Activated CD4-positive, CD25-positive, alpha-beta regulatory T cell treated with anti-CD3 and anti-CD28 coated beads, Interleukin-2, amount 50 U/mL, for 24 hours (primary cell): ENCODE measurements around the gene WDR88.
"Not testable (repeated sequence)": the region's sequence is repeated elsewhere in the genome, so short reads cannot be mapped to it uniquely, and the experiment has no call there.

Experiments
- ATAC-seq, 2 donors: fragments of 150-1000 bp; cut with Tn5 transposase; one replicate each; pipeline ENCODE4 v1.10.0; 2021; ENCODE audit warnings: mild to moderate bottlenecking in 1 of 2, moderate library complexity in 1 of 2

WDR88 gene

DNA sequence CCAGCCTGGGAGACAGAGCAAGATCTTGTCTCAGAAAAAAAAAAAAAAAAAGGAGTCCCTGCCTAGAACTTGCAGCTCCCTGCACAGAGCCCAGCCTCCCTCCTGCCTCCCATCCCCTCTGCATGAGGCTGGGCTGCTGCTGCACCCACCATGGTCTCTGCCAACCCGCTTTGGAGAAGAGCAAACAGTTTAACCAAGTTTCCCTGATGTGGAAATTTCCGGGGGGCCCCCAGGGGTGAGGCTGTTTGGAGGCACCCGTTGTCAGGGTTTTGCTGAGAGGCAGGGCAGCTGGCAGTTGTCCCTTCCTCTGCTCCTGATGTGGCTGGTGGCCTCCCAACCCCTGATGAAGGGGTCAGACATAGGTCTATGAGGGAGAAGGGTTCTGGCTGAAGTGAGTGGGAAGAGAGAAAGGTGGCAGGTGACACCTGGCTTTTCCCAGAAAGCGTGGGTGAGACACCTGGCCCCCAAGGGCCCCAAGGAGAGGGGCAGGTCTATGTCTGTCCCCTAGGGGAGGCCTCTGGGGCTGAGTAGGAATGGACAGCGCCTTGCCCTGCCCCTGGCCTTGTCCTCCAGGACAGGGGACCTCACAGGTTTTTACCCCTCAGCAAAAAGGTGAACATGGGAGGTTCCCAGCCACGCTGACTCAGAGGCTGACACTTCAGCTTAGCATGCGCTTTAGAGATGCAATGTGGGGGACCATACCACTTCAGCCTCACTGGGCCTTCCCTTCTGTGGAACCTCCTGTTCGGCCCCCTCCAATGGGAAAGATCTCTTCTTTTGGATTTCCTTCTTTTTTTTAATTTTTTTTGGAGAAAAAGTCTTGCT, 67.7 kb downstream of the WDR88 start:
- ATAC-seq, result no peak

DNA sequence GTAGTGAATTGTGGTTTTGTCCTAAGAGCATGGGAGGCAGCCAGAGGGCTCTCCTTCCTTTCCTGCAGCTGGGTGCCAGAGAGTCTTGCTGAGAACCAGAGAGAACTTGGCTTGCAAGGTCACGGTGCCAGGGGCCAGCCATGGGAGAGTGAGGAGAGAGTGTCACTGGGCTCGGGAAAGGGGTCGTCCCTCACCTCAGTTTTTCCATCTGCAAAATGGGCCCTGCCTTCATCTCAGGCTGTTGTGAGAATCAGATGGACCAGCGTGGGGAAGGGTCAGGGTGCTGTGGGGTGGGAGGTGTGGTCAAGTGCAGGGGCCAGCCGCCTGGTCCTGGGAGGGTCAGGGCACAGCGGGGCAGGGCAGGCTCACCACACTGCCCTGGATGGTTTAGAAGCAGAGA, 69.6 kb downstream of the WDR88 start:
- no peak for ATAC-seq

DNA sequence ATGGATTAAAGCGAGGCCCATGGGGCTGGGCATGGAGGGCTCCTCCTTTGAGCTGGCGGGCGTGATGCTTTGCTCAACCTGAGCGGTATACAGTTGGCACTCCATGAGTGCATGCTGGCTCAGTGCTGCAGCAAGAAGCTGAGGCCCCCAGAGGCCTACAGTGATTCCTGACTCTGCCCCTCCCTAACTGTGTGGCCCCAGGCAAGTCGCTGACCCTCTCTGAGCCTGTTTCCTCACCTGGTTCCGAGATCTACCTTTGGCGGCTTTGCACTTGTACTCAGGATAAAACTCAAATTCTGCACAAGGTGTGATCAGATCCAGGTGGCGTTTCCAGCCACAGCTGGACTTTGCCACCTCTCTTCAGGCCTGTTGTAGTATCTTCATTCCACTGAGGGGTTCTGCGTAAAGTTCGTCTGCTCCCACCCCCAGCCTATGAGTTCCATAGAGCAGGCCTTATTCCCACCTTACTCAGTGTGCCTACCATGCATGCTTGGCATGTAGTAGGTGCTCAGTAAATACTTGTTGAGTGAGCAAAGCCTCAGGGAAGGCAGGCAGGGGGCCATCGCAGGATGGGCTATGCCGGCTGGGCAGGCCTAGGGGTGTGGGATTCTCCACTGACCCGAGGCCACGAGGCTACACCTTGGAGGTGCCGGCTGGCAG, 70.1 kb downstream of the WDR88 start:
- no peak for ATAC-seq

DNA sequence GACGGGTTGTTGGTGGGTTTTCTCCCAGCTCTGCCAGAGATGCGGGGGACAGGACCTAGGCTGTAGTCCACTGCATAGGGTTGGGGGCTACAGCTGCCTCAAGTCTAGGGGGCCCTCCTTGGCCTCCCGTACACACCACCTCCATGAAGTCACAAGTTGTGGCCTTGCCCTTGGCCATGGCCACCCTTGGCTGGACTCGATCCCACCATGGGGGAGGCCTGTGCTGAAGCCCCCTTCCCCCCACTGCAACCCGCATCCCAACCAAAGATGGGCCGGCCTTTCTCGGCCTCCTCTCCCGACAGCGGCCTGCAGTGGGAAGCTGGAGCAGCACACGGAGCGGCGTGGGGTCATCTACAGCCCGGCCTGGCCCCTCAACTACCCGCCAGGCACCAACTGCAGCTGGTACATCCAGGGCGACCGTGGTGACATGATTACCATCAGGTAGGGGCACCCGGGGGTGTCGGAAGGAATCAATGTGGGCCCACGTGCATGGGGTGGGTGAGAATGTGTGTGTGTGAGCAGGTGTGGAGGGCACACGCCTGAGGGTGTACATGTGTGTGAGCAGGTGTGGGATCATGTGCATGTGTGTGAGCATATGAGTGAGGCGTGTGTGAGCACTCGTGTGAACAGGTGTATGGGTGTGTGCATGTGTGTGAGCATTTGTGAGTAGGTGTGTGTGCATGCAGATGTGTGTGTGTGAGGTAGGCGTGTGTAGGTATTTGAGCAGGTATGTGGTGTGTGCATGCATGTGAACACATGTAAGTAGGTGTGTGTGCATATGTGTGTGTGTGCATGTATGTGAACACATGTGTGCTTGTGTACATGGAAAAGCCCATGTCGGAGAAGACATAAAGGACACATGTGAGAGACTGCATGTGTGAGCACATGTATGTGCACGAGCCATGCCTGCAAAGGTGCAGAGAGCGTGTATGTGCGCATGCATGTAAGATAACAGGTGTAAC, 70.9 kb downstream of the WDR88 start:
- no peak for ATAC-seq

DNA sequence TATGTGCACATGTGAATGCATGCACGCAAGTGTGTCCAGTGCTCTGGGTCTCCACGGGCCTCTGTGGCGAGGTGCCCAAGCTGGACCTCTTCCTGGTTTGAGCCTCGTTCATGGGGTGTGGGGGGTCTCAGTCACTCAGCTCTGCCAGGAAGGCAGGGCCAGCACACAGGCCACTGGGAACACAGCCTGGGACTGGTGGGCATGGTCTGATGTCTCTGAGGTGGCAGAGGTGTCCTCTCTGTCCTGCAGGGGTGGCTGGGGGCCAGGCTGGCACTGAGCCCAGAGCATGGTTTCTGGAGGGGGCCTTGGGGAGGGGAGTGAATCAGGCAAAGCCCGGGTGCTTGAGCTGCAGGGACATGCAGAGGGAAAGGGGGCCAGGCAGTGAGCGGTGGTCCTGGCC, 71.6 kb downstream of the WDR88 start:
- no peak for ATAC-seq

DNA sequence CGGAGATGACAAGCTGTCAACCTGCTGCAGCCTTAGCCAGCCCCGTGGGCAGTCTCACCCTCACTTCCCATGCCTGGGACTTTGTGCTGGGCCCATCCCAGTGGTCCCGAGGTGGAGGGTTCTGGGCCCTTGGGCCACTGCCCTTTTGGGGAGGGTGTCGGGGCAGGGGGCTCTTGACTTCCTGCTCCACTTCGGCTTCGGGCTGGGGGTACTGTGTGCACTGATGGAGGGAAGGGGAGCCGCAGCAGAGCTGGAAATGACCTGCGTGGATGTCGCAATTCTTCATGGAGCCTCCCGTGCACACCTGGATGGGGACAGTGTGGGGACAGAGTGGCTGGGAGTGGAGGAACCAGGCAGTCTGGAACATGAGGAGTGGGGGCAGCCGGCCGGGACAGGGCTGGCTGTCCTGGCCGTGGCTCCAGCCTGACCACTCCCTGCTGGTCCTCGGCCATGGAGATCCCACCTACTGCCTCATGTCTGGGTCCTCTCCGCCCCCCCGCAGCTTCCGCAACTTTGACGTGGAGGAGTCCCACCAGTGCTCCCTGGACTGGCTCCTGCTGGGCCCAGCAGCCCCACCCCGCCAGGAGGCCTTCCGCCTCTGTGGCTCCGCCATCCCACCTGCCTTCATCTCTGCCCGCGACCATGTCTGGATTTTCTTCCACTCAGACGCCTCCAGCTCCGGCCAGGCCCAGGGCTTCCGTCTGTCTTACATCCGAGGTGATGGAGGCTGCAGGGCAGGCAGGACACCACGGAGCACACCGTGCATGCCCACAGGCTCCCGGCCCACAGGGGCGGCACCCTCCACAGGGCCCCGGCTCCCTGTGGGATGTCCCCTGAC, 72.4 kb downstream of the WDR88 start:
- no peak for ATAC-seq

DNA sequence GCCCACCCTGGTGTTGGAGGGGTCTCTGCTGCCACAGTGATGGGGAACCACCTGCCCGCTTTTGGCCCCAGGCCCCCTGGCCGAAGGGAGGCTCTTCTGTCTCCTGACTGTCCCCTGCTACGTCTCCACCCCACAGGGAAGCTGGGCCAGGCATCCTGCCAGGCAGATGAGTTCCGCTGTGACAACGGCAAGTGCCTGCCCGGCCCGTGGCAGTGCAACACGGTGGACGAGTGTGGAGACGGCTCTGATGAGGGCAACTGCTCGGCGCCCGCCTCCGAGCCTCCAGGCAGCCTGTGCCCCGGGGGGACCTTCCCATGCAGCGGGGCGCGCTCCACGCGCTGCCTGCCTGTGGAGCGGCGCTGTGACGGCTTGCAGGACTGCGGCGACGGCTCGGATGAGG, 73.2 kb downstream of the WDR88 start:
- no peak for ATAC-seq

DNA sequence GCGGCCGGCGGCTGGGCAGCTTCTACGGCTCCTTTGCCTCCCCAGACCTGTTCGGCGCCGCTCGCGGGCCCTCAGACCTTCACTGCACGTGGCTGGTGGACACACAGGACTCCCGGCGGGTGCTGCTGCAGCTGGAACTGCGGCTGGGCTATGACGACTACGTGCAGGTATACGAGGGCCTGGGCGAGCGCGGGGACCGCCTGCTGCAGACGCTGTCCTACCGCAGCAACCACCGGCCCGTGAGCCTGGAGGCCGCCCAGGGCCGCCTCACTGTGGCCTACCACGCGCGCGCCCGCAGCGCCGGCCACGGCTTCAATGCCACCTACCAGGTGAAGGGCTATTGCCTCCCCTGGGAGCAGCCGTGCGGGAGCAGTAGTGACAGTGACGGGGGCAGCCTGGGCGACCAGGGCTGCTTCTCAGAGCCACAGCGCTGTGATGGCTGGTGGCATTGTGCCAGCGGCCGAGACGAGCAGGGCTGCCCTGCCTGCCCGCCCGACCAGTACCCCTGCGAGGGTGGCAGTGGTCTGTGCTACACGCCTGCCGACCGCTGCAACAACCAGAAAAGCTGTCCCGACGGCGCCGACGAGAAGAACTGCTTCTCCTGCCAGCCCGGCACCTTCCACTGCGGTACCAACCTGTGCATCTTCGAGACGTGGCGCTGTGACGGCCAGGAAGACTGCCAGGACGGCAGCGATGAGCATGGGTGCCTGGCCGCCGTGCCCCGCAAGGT, 73.8 kb downstream of the WDR88 start:
- no peak for ATAC-seq

DNA sequence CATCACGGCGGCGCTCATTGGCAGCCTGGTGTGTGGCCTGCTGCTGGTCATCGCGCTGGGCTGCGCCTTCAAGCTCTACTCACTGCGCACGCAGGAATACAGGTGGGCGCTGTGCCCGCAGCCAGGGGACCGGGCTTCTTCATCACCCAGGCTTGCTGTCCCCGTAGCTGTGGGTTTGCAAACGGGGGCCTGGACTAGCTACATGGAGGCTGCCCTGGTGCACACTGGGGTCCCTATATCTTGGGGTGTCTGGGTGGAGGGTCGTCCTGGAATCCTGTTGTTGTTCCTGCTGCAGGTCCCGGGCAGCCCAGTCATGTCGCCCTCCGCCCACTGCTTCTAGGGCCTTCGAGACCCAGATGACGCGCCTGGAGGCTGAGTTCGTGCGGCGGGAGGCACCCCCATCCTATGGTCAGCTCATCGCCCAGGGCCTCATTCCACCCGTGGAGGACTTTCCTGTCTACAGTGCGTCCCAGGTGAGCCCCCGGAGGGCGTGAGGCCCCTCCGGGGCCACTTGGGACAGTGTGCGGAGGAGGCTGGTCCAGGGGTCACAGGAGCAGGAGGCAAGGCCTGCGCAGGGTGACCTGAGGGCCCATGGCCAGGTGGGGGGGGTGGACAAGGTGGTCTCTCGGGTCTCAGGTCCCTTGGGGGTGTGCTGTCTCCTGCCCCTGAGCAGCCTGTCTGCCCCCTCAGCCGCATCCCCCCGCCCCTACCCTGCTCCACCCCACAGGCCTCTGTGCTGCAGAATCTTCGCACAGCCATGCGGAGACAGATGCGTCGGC, 74.5 kb downstream of the WDR88 start:
- no peak for ATAC-seq

DNA sequence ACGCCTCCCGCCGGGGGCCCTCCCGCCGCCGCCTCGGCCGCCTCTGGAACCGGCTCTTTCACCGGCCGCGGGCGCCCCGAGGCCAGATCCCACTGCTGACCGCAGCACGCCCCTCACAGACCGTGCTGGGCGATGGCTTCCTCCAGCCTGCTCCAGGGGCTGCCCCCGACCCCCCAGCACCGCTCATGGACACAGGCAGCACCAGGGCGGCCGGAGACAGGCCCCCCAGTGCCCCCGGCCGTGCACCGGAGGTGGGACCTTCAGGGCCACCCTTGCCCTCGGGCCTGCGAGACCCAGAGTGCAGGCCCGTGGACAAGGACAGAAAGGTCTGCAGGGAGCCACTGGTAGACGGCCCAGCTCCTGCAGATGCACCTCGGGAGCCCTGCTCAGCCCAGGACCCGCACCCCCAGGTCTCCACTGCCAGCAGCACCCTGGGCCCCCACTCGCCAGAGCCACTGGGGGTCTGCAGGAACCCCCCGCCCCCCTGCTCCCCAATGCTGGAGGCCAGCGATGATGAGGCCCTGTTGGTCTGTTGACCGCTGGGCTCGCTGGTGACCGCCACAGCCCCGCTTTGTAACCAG, 75.2 kb downstream of the WDR88 start:
- no peak for ATAC-seq

DNA sequence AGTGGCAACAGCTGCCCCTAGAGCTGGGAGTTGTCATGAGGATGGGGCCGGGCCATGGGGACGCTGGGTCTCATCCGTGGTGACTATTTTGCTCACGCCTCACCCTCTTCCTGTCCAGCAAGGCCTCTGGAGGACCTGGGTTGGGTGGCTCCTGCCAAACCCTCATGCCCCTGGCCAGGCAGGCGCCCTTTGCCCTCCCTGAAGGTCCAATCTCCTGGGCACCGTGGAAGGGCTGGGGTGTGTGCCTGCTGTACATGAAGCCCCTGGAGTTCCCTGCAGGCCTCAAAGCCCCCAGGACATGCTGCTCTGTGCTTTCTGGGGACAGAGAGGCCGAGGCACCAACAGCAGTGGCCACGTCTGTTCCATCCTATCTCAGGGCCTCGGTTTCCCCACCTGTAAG, 76.0 kb downstream of the WDR88 start:
- ATAC-seq, result no peak

DNA sequence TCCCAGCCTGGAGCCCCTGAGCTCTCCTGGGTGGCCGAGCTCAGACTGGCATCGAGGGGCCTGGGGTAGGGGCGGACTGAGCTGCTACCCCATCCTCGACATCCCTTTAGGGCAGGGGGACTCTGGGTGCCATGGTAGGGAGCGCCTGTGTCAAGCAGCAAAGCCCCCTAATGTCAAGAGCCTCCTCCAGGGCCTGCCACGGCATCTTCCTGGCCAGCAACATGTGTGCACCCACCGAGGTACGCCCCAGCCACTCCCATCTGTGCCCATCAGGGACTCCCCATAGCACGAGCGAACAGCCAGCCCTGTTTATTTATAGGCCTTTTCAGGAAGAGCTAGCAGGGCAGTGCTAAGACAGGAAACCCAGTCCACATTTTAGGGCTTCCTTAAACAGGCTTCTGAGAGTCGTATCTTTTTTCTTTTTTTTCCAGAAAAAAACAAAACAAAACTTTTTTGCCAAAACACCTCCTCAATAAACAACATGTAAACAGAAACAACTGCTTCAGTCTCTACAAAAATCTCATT, 76.5 kb downstream of the WDR88 start:
- no peak for ATAC-seq

DNA sequence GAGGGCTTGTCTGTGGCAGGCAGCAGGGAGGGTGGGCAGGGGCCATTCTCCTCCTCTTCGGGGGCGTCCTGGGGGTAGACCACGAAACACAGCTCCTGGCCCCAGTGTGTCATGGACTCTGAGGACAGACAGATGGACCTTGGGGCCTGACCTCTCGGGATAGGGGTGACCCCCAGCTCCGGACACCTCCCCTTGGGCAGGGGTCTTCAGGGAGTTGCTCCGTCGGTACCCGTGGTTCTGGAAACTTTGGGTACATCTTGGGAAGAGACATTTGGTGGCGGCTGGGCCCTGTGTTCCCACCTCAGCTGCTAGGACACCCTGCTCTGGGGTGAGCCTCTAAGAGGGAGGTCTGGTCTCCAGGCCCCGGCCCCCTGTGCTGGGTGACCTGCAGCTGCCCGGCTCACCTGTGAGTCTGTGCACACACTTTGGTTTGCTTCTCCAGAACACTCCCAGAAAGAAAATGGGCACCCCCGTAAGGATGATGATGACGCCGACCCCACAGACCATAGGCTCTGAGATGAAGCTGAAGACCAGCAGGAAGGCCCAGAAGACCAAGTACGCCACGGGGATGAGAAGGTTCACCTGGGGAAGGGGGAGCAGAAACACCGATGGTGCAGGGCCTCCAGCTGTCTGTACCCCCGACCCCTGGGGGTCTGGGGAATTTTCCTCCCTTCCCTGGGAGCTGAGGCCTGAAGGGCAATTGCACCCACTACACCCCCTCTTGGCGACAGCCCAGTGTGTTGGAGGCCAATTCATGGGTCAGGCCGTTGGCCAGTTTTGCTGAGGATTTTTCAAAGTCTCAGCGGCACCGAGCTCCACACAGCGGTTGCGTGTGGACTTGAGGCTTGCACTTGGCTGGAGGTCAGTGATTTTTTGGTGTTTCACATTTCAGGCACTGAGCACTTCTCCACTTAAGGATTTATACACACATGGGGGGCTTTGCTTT, 77.3 kb downstream of the WDR88 start:
- no peak for ATAC-seq

DNA sequence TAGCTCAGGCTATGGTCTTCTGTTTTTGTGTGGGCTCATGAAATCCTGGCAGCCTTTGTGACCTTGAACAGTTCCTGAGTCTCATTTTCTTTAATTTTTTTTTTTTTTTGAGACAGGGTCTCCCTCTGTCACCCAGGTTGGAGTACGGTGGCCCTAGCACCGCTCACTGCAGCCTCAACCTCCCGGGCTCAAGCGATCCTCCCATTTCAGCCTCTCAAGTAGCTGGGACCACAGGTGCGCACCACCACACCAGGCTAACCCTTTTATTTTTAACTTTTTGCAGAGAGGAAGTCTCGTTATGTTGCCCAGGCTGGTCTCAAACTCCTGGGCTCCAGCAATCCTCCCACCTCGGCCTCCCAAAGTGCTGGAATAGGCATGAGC, 77.9 kb downstream of the WDR88 start:
- not testable (repeated sequence) for ATAC-seq

DNA sequence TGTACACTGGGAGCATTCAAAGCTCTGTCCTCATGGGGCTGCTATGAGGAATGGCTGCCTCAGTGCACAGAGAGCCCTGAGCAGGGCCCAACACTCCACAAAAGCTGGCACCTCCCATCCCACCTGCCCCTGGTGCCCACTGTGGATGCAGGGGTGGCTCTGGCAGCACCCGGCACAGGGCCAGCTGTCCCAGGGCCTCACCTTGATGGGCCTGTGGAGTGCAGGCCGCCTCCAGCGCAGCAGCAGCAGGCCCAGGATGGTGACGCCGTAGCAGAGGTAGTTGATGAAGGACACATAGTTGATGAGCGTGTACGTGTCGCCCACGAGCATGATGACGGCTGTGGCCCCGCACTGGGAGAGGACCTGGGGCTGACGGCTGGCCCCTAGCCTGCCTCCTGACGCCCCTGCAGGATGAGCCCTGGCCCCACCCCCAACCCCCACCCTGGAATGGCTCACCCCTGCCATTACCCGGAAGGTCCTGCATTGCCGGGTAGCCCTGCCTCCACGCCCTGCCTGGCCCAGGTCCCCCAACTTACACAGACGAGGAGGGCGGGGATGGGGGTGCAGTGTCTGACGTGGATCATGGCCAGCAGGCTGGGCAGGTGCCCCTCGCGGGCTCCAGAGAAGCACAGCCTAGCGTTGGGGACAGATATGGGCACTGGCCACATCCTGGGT, 78.5 kb downstream of the WDR88 start:
- ATAC-seq, result no peak

DNA sequence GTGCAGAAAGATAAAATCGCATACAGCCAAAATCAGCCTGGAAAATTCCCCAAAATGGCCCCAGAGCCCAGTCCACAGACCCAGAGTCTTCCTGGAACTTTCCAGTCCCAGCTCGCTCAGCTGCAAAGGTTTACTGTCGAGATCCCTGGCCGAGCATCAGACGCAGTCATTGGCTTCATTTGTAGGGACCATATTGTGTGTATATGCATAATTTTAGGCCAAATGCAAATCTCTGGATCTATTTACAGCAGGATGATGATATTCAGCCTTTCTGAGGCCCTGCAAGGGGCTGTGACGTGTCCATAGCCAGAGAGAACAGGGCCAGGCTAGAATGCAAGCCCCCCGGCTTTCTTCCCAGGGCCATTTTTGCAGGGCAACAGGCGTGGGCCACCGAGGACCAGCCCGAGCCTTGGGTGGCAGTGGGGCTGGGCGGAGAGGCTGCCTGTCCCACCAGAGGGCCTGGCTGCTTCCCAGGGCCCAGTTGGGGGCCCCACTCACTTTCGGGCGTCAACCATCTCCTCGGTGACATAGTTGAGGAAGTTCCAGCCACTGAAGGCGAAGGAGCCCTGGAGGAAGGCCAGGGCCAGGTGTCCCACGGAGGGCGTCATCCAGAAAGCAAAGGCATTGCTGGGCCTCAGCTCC, 80.0 kb downstream of the WDR88 start:
- no peak for ATAC-seq

DNA sequence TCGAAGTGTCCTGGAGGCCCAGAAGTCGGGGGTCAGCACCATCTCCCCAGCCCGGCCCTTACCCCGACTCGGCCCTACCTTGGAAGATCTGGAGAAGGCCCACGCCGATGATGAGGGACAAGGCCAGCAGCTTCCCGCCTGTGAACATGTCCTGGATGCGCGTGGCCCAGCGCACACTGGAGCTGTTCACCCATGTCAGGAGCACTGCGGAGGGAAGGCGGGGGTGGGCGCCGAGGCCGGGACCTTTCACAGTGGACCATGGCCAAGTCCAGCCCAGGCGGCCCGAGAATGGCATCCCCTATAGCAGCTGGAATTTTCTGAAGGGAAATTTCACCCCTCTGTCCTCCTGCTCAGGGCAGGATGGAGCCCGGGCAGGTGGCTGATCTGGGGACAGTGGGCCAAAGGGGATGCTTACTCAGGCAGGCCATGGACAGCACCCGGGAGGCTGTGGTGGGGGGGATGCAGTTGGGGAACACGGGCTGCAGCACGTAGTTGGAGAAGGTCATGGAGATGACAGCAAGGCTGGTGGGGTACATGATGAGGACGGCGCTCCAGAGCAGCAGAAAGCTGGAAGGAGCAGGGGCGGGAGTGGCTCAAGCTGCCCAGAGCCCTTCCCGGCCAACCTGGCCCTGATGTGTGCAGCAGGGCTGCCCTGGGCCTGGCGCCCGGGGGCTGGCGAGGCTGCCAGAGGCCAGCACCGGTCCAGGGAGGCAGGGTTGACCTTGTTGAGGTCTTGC, 80.7 kb downstream of the WDR88 start:
- no peak for ATAC-seq
